Activated B cell treated with CpG ODN at 0.5 μM for 24 hours (primary cell): Measurements from ENCODE around the gene MACC1. TPM values are rescaled to one million over a fixed set of nuclear protein-coding genes. Genes with fewer than 3 reads are reported as not detected.
"Not testable (repeated sequence)": the region's sequence is repeated elsewhere in the genome, so short reads cannot be mapped to it uniquely, and the experiment has no call there.

Source experiments
- ATAC-seq: fragments of 200-7000 bp; cut with Tn5 transposase; one replicate; pipeline ENCODE4 v1.10.0; 2021; ENCODE audit warnings: low read depth, mild to moderate bottlenecking, moderate library complexity
- CTCF ChIA-PET: fragments of 350-600 bp; sonication (Branson Sonifier 250); formaldehyde crosslinking; loops from one replicate; lab custom pipeline; 2021; ENCODE audit warnings: antibody characterized with exemption; lab: Charles Lee
- POLR2A ChIA-PET: fragments of 350-600 bp; sonication (Branson Sonifier 250); formaldehyde crosslinking; loops from one replicate; lab custom pipeline; 2021; ENCODE audit warnings: antibody characterized with exemption; lab: Charles Lee
- DNase-seq: peaks from one replicate; pipeline ENCODE4 v3.0.0; 2022
- H3K27ac Mint-ChIP-seq: one replicate; pipeline ENCODE4 v1.8.0; 2020; ENCODE audit warnings: mixed read lengths
- H3K27me3 Mint-ChIP-seq: one replicate; pipeline ENCODE4 v1.8.0; 2021; ENCODE audit warnings: mixed read lengths
- H3K36me3 Mint-ChIP-seq: one replicate; pipeline ENCODE4 v1.8.0; 2021; ENCODE audit warnings: low read depth, mixed read lengths
- H3K4me1 Mint-ChIP-seq: one replicate; pipeline ENCODE4 v1.8.0; 2021; ENCODE audit warnings: mixed read lengths
- H3K4me3 Mint-ChIP-seq: one replicate; pipeline ENCODE4 v1.8.0; 2020; ENCODE audit warnings: mild to moderate bottlenecking, mixed read lengths
- H3K9me3 Mint-ChIP-seq: one replicate; pipeline ENCODE4 v1.8.0; 2020; ENCODE audit warnings: mixed read lengths
- intact Hi-C: fragments of 100-400 bp; cut with micrococcal nuclease; formaldehyde crosslinking; loops from one replicate; pipeline ENCODE4 v1.15.1; 2024
- total RNA-seq: library from RNA; stranded (reverse); gene quantifications from 2 replicates; pipeline ENCODE4 v1.2.3, GENCODE V29; 2022
- TF ChIP-seq, protein P1 (sequence below): fragments of 200-600 bp; IDR thresholded peaks from one replicate; pipeline ENCODE4 v1.8.0; 2022; ENCODE audit warnings: antibody characterized with exemption, mild to moderate bottlenecking

The MACC1 gene
- total RNA-seq, 1 donor from 2014 or later, result 20.3 TPM

DNA sequence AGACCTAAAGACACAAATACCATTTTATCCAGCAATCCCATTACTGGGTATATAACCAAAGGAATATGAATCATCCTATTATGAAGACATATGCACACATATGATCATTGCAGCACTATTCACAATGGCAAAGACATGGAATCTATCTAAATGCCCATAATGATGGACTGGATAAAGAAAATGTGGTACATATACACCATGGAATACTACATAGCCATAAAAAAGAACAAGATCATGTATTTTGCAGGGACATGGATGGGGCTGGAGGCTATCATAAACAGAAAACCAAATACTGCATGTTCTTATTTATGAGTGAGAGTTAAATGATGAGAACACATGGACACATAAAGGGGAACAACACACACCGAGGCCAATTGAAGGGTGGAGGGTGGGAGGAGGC is 3.8 kb downstream of the MACC1 start:
- H3K27me3 Mint-ChIP-seq, result no peaks in the 10 kb centered on the region
- no peak overlapping the region for H3K4me3 Mint-ChIP-seq
- ATAC-seq (no peak), DNase-seq (no peak)
- POLR2A ChIA-PET, result interaction anchor here (1.2 kb wide), 1 partner anchor 29 kb away, joined by 3 read pairs; no protein-coding TSS in a partner anchor
- peaks cover 27% of the 10 kb centered on the region for H3K36me3 Mint-ChIP-seq
- H3K4me1 Mint-ChIP-seq, result peaks cover 47% of the 10 kb centered on the region
- intact Hi-C loops, result loop anchor here (10.0 kb wide), 1 partner anchor 1731 kb away; the partner anchor contains the start of gene CDCA7L
- TF ChIP-seq, protein P1, sequence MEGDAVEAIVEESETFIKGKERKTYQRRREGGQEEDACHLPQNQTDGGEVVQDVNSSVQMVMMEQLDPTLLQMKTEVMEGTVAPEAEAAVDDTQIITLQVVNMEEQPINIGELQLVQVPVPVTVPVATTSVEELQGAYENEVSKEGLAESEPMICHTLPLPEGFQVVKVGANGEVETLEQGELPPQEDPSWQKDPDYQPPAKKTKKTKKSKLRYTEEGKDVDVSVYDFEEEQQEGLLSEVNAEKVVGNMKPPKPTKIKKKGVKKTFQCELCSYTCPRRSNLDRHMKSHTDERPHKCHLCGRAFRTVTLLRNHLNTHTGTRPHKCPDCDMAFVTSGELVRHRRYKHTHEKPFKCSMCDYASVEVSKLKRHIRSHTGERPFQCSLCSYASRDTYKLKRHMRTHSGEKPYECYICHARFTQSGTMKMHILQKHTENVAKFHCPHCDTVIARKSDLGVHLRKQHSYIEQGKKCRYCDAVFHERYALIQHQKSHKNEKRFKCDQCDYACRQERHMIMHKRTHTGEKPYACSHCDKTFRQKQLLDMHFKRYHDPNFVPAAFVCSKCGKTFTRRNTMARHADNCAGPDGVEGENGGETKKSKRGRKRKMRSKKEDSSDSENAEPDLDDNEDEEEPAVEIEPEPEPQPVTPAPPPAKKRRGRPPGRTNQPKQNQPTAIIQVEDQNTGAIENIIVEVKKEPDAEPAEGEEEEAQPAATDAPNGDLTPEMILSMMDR, result no peak
- H3K27ac Mint-ChIP-seq, result no peak overlapping the region
- CTCF ChIA-PET, result no interaction called here
- peaks cover 9% of the 10 kb centered on the region for H3K9me3 Mint-ChIP-seq

DNA sequence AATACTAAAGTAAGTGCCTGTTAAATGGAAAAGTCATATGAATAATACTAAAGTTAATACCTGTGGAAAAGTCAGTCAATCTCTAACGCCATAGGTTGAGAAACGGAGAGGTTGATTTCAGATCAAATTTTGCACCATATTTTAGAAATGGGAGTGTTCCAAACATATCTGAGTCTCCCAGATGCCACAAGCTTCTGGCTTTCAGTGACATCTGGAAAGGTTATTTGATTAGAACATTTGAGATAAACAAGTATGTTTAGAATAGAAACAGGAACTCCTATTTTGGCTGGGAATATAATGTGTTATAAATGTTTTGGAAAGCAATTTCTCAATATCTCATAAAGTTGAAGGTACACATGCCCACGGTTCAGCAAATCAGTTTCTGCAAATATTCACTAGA is 5.8 kb downstream of the MACC1 start:
- peaks cover 33% of the 10 kb centered on the region for H3K36me3 Mint-ChIP-seq
- peaks cover 13% of the 10 kb centered on the region for H3K9me3 Mint-ChIP-seq
- ATAC-seq (no peak), DNase-seq (no peak)
- POLR2A ChIA-PET, result no interaction called here
- CTCF ChIA-PET, result no interaction called here
- H3K27me3 Mint-ChIP-seq, result no peaks in the 10 kb centered on the region
- H3K4me1 Mint-ChIP-seq, result peaks cover 34% of the 10 kb centered on the region
- TF ChIP-seq, protein P1, result no peak
- intact Hi-C loops, result loop anchor here (10.0 kb wide), 1 partner anchor 1733 kb away; the partner anchor contains the start of gene CDCA7L
- no peak overlapping the region for H3K4me3 Mint-ChIP-seq
- no peak overlapping the region for H3K27ac Mint-ChIP-seq

DNA sequence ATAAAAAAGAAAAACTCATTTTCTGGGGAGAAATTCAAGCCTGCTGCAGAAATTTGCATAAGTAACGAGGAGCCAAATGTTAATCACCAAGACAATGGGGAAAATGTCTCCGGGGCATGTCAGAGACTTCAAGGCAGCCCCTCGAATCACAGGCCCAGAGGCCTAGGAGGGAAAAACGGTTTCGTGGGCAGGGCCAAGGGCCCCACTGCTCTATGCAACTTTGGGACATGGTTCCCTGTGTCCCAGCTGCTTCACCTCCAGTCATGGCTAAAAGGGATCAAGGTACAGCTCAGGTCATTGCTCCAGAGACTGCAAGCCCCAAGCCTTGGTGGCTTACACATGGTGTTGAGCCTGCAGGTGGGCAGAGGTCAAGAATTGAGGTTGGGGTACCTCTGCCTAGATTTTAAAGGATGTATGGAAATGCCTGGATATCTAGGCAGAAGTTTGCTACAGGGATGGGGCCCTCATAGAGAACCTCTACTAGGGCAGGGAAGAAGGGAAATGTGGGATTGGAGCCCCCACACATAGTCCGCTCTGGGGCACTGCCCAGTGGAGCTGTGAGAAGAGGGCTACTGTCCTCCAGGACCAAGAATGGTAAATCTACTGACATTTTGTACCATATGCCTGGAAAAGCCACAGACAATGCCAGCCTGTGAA is 8.4 kb downstream of the MACC1 start:
- peaks cover 15% of the 10 kb centered on the region for H3K4me1 Mint-ChIP-seq
- ChIA-PET CTCF (no interaction called here), POLR2A (no interaction called here)
- TF ChIP-seq, protein P1, result no peak
- ATAC-seq (no peak), DNase-seq (no peak)
- H3K36me3 Mint-ChIP-seq, result peaks cover 38% of the 10 kb centered on the region
- no peak overlapping the region for H3K4me3 Mint-ChIP-seq
- intact Hi-C loops, result no loop called here
- peaks cover 13% of the 10 kb centered on the region for H3K9me3 Mint-ChIP-seq
- no peak overlapping the region for H3K27ac Mint-ChIP-seq
- H3K27me3 Mint-ChIP-seq, result no peaks in the 10 kb centered on the region

DNA sequence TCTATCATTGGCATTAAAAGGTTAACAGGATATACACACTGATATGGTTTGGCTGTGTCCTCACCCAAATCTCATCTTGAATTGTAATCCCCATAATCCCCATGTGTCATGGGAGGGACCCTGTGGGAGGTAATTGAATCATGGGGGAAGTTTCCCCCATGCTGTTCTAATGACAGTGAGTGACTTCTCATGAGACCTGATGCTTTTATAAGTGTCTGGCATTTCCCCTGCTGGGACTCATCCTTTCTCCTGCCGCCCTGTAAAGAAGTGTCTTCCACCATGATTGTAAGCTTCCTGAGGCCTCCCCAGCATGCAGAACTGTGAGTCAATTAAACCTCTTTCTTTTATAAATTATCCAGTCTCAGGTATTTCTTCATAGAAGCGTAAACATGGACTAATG is 9.4 kb downstream of the MACC1 start:
- H3K4me3 Mint-ChIP-seq, POLR2A ChIA-PET, H3K27ac Mint-ChIP-seq, CTCF ChIA-PET, H3K9me3 Mint-ChIP-seq, ATAC-seq, DNase-seq, H3K27me3 Mint-ChIP-seq, intact Hi-C loops: not testable (repeated sequence)
- peaks cover 12% of the 10 kb centered on the region for H3K4me1 Mint-ChIP-seq
- H3K36me3 Mint-ChIP-seq, result peaks cover 32% of the 10 kb centered on the region

DNA sequence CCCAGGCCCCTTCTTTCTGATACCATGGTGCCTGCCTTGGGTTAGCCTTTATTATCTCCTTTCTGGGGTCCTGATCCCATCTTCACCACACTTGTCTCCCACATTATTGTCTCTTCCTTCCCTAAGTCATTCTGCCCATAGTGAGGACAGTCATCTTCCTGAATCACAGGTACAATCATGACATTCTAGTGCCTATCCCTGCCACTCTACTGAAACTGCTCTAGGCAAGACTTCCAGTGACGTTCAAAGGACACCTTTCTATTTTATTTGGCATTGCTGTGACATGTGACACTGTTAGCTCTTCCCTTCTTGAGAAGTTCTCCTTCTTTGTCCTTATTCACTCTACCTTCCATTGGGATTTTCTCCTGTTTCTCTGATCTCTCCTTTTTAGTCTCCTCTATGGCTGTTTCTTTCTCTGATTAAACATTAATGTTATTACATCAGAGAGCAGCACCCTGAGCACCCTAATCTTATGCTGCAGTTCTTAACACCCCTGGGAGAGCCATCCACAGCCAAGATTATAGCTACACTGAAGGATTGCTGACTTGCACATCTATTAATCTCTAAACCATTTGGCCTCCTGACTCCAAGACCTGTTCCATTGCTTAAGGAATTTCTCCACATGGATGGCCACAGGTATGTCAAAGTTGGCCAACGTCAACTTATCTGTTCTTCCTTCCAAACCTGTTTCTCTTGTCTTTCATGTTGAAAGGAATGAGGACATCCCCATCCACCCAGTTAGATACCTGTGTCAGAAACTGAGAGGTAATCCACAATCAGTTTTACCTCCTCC is 10.9 kb downstream of the MACC1 start:
- intact Hi-C loops, result loop anchor here (1.0 kb wide), 1 partner anchor 8 kb away; no protein-coding TSS in a partner anchor
- ChIA-PET POLR2A (interaction anchor here (0.6 kb wide), 1 partner anchor 11 kb away, joined by 3 read pairs; the partner anchor contains the start of gene MACC1), CTCF (no interaction called here)
- DNase-seq (no peak), ATAC-seq (no peak)
- peaks cover 25% of the 10 kb centered on the region for H3K4me1 Mint-ChIP-seq
- TF ChIP-seq, protein P1, result no peak
- H3K36me3 Mint-ChIP-seq, result peaks cover 25% of the 10 kb centered on the region
- no peak overlapping the region for H3K4me3 Mint-ChIP-seq
- H3K9me3 Mint-ChIP-seq, result peaks cover 9% of the 10 kb centered on the region
- H3K27ac Mint-ChIP-seq, result no peak overlapping the region
- no peaks in the 10 kb centered on the region for H3K27me3 Mint-ChIP-seq
